Left lung (tissue), 10 donors: ENCODE measurements around the gene C1orf159. TPM values are rescaled to one million over a fixed set of nuclear protein-coding genes. Genes with fewer than 3 reads are reported as not detected.

Experiments
- ATAC-seq: fragments of 200-7000 bp; cut with Tn5 transposase; one replicate; pipeline ENCODE4 v1.9.1; 2020; ENCODE audit warnings: moderate library complexity
- DNase-seq, 4 donors: peaks; one replicate each; pipeline ENCODE4 v3.0.0-alpha.2; 2013 to 2020
- H3K27ac ChIP-seq, 2 donors: fragments of 200-600 bp; sonication (generic) in 1 of 2; one replicate each; pipeline versions ENCODE4 v1.5.0 to v1.8.0; 2020 to 2021
- H3K27me3 ChIP-seq, 2 donors: fragments of 200-600 bp; sonication (generic) in 1 of 2; one replicate each; pipeline versions ENCODE4 v1.5.0 to v1.8.0; 2020 to 2021
- H3K36me3 ChIP-seq, 2 donors: fragments of 200-600 bp; sonication (generic) in 1 of 2; one replicate each; pipeline versions ENCODE4 v1.5.0 to v1.8.0; 2020 to 2021
- H3K4me1 ChIP-seq, 2 donors: fragments of 200-600 bp; one replicate each; pipeline ENCODE4 v1.8.0; 2021
- H3K4me3 ChIP-seq, 2 donors: fragments of 200-600 bp; sonication (generic) in 1 of 2; one replicate each; pipeline versions ENCODE4 v1.5.0 to v1.8.0; 2020 to 2021; ENCODE audit warnings: mild to moderate bottlenecking in 1 of 2
- H3K9me3 ChIP-seq, 2 donors: fragments of 200-600 bp; sonication (generic) in 1 of 2; one replicate each; pipeline versions ENCODE4 v1.5.0 to v1.8.0; 2020 to 2021
- intact Hi-C, 2 donors: fragments of 100-400 bp; cut with DNase I; formaldehyde crosslinking; loops; one replicate each; pipeline versions ENCODE4 v1.11.2 to v1.14.2; 2022
- polyA plus RNA-seq, 6 donors: library from polyadenylated mRNA; unstranded; fragments of 120-200 nt; gene quantifications; one replicate each; pipeline ENCODE4 v1.2.1, GENCODE V29; 2013; ENCODE audit not compliant: insufficient read length in 6 of 6
- total RNA-seq, 2 donors: library from RNA; stranded (reverse); fragmentation: NEBNext Ultra II Directional; extraction: Animal tissue kit (Norgen Biotek cat#: 25700); gene quantifications; one replicate each; pipeline ENCODE4 v1.2.1, GENCODE V29; 2021
- TF ChIP-seq, protein P1 (sequence below), 2 donors: fragments of 200-600 bp; sonication (generic) in 1 of 2; IDR thresholded peaks; one replicate each; pipeline versions ENCODE4 v1.5.0 to v1.8.0; 2021; ENCODE audit warnings: antibody characterized with exemption in 2 of 2
- donor health status: DM: no; HTN: yes; CAD: no.
- donor health status: DM: no; HTN: no; CAD: no.

Gene C1orf159
- total and polyA plus RNA-seq, 8 donors: 7.7 to 16.0 (median 10.1) TPM

DNA sequence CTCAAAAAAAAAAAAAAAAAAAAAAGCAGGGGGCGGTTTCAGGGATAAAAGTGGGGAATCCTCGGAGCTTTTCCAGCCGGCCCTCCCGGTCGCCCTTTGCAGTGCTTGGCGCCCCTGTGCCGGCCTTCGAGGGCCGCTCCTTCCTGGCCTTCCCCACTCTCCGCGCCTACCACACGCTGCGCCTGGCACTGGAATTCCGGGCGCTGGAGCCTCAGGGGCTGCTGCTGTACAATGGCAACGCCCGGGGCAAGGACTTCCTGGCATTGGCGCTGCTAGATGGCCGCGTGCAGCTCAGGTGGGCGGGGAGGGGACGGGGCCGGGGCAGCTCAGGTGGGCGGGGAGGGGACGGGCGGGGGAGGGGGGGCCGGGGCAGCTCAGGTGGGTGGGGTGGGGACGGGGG is 67.1 kb downstream of the C1orf159 start:
- DNase-seq (no peak), ATAC-seq (no peak)
- TF ChIP-seq, protein P1, sequence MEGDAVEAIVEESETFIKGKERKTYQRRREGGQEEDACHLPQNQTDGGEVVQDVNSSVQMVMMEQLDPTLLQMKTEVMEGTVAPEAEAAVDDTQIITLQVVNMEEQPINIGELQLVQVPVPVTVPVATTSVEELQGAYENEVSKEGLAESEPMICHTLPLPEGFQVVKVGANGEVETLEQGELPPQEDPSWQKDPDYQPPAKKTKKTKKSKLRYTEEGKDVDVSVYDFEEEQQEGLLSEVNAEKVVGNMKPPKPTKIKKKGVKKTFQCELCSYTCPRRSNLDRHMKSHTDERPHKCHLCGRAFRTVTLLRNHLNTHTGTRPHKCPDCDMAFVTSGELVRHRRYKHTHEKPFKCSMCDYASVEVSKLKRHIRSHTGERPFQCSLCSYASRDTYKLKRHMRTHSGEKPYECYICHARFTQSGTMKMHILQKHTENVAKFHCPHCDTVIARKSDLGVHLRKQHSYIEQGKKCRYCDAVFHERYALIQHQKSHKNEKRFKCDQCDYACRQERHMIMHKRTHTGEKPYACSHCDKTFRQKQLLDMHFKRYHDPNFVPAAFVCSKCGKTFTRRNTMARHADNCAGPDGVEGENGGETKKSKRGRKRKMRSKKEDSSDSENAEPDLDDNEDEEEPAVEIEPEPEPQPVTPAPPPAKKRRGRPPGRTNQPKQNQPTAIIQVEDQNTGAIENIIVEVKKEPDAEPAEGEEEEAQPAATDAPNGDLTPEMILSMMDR (IDR thresholded peaks at IDR 0.05): no peak

DNA sequence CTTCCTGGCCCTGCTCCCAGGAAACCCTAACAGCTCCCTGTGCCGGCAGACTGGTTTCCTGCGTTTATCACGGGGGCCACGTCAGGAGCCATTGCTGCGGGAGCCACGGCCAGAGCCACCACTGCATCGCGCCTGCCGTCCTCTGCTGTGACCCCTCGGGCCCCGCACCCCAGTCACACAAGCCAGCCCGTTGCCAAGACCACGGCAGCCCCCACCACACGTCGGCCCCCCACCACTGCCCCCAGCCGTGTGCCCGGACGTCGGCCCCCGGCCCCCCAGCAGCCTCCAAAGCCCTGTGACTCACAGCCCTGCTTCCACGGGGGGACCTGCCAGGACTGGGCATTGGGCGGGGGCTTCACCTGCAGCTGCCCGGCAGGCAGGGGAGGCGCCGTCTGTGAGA is 67.9 kb downstream of the C1orf159 start:
- intact Hi-C loops: no loop called here
- TF ChIP-seq, protein P1 (IDR thresholded peaks at IDR 0.05): no peak
- Histone ChIP-seq H3K27me3 (no peaks in the 10 kb centered on the region), H3K36me3 (peaks cover 0 to 81% of the 10 kb centered on the region in 2 donors), H3K4me3 (no peak overlapping the region), H3K27ac (no peak overlapping the region), H3K4me1 (no peaks in the 10 kb centered on the region), H3K9me3 (no peaks in the 10 kb centered on the region)
- ATAC-seq (no peak), DNase-seq (no peak)

More for the DNA sequence above, 67.1 kb downstream of the C1orf159 start:
- Histone ChIP-seq H3K9me3 (no peaks in the 10 kb centered on the region), H3K4me3 (no peak overlapping the region), H3K27ac (no peak overlapping the region), H3K4me1 (no peaks in the 10 kb centered on the region), H3K36me3 (peaks cover 0 to 81% of the 10 kb centered on the region in 2 donors), H3K27me3 (no peaks in the 10 kb centered on the region)
- intact Hi-C loops: no loop called here

DNA sequence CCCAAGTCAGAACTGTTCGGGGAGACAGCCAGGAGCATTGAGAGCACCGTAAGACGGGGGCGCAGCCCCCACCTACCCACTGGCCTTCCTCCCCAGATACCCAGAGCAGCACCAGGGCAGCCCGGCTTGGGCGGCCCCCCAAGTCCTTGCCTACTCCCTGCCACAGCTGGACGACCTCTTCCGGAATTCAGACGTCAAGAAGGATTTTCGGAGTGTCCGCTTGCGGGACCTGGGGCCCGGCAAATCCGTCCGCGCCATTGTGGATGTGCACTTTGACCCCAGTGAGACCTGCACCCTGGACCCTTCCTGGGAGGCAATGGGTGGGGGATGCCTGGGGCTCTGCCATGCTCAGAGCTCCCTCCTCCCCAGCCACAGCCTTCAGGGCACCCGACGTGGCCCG is 68.5 kb downstream of the C1orf159 start:
- intact Hi-C loops: no loop called here
- Histone ChIP-seq H3K4me3 (no peak overlapping the region), H3K9me3 (no peaks in the 10 kb centered on the region), H3K36me3 (peaks cover 0 to 78% of the 10 kb centered on the region in 2 donors), H3K4me1 (no peaks in the 10 kb centered on the region), H3K27me3 (no peaks in the 10 kb centered on the region), H3K27ac (no peak overlapping the region)
- no peak for ATAC-seq
- no peak for DNase-seq
- TF ChIP-seq, protein P1 (IDR thresholded peaks at IDR 0.05): no peak

DNA sequence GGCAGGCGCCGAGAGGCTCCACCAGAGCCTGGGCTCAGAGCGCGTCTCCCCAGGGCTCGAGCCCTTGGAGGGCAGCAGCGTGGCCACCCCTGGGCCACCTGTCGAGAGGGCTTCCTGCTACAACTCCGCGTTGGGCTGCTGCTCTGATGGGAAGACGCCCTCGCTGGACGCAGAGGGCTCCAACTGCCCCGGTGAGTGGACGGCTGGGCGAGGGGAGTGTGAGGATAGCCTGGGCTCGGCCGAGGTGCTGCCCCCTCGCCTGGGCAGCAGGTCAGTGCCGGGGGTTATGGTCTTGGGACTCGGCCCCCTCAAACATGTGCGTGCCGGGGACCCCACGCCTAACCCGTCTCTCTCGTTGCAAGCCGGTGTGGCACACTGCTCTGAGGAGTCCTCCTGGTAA is 69.1 kb downstream of the C1orf159 start:
- no peaks in the 10 kb centered on the region for H3K4me1 ChIP-seq
- TF ChIP-seq, protein P1 (IDR thresholded peaks at IDR 0.05): no peak
- H3K4me3 ChIP-seq: no peak overlapping the region
- H3K36me3 ChIP-seq: peaks cover 0 to 78% of the 10 kb centered on the region in 2 donors
- intact Hi-C loops: no loop called here
- no peaks in the 10 kb centered on the region for H3K9me3 ChIP-seq
- H3K27me3 ChIP-seq: no peaks in the 10 kb centered on the region
- H3K27ac ChIP-seq: no peak overlapping the region
- ATAC-seq: no peak
- DNase-seq: no peak

DNA sequence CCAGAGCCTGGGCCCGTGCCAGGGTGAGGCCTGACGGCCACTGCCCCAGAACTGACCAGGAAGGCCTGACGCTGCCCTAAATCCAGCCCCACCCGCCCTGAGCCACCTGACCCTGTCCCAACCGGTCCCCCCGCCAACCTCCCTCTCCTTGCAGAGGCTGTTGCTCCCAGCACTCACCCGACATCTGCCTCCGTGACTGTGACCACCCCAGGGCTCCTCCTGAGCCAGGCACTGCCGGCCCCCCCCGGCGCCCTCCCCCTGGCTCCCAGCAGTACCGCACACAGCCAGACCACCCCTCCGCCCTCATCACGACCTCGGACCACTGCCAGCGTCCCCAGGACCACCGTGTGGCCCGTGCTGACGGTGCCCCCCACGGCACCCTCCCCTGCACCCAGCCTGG is 69.6 kb downstream of the C1orf159 start:
- ATAC-seq (no peak), DNase-seq (no peak)
- H3K4me3 ChIP-seq: no peak overlapping the region
- TF ChIP-seq, protein P1 (IDR thresholded peaks at IDR 0.05): no peak
- intact Hi-C loops: no loop called here
- no peaks in the 10 kb centered on the region for H3K9me3 ChIP-seq
- no peaks in the 10 kb centered on the region for H3K4me1 ChIP-seq
- H3K27me3 ChIP-seq: peaks cover 0 to 3% of the 10 kb centered on the region in 2 donors
- H3K27ac ChIP-seq: no peak overlapping the region
- peaks cover 0 to 74% of the 10 kb centered on the region in 2 donors for H3K36me3 ChIP-seq
